ENCODE data around the gene SOX18.

SOX18 gene

GRCh38 chr20:64081624-64081964, 32.2 kb upstream of the SOX18 start:
- H3K9me3 ChIP-seq, result peaks cover 9% of the 10 kb centered on the region
- H3K4me1 ChIP-seq, result peaks cover 69% of the 10 kb centered on the region
- H4K20me1 ChIP-seq, result peaks cover 21% of the 10 kb centered on the region
- H3K36me3 ChIP-seq, result no peaks in the 10 kb centered on the region
- TF ChIP-seq Cebpa-rat (IDR thresholded peaks at IDR 0.05), result no peak
- no peak overlapping the region for H3K4me3 ChIP-seq
- H3K9ac ChIP-seq, result peak overlapping the region; percentile 55; the same call in 1 of the 2 replicates
- peak overlapping the region; percentile 44; the same call in 1 of the 2 replicates for H3K27ac ChIP-seq
- peak overlapping the region; percentile 99 for H3K4me2 ChIP-seq
- peaks cover 35% of the 10 kb centered on the region for H3K27me3 ChIP-seq

DNA sequence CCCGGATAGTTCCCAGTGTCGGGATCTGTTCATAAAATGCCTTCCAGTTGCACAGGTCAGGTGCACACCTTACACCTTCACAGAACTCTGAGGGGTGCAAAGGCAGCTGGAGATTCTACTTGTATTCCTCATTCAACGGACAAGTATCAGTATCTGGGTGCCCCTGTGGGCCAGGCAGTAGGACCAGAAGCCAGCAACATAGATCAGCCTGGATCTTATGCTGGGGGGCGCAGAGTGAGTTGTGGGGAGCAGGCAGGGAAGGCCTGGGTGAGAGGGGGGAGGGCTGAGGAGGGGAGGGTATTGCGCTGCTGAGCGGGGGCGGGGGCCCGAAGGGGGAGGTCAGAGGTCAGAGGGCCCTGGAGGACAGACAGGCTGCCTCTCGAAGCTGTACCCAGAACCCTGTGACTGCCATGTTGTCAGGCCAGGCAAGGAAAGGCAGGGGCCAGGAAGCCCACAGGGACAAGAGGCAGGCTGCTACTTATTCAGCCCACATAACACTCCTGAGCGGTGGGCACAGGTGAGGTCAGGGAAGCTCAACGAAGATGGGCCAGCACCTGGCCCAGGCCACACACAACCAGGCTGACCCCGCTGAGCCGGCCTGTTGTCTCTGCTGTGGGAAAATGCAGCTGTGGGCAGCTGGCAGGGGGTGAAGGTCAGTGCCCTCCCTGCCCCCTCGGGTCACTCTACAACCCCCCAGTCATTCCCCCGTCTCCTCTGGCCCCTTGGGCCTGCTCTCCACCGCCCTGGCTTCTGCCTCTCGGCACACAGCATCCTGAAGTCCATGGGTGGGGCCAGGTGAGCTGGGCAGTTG, 31.6 kb upstream of the SOX18 start:
- peak overlapping the region; percentile 99 for H3K4me2 ChIP-seq
- no peaks in the 10 kb centered on the region for H3K36me3 ChIP-seq
- peak overlapping the region; percentile 96 for H3K27ac ChIP-seq
- TF ChIP-seq Cebpa-rat (IDR thresholded peaks at IDR 0.05), result no peak
- H3K4me3 ChIP-seq, result peak overlapping the region; percentile 86
- H3K4me1 ChIP-seq, result peaks cover 75% of the 10 kb centered on the region
- peaks cover 32% of the 10 kb centered on the region for H3K27me3 ChIP-seq
- peaks cover 21% of the 10 kb centered on the region for H4K20me1 ChIP-seq
- H3K9ac ChIP-seq, result peak overlapping the region; percentile 73
- H3K9me3 ChIP-seq, result peaks cover 3% of the 10 kb centered on the region; the same call in 1 of the 2 replicates

DNA sequence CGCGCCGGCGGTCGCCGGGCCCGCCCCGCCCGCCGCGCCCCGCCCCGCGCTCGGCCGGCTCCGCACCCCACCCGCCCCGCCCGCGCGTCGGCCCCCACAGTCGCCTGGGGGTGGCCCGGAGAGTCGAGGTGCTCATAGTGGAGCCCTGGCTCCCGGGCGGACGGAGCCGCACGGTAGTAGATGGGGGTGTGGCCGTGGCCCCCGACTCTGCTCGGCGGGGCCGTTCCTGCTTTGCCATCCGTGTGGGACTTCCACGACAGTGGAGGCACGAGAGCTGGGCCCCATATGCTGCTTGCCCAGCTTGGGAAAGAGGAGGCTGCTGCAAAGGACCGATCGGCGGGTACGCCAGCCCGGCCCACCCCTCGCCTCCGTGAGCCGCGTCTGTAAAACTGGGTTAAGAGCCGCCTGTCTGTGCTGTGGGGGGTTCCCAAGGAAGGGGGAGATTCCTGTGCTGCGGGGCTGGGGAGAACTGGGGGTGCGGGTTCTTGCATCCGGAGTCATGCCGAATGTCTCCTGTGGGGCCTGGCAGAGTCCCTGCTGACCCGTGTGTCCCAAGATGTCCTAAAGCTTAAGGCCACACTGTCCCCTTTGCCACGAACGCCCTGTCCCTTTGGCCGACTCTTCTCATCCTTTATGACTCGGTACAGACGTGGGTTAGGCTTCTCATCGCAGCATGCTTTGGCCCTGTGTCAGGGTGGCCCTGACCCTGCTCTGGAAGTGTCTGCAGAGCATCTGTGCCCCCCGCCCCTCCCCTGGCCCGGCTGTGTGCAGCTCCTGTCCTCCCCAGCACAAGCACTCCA, 30.8 kb upstream of the SOX18 start, which contains the start of gene OPRL1:
Gene OPRL1, plus strand, starts transcription at position 70 of the 800 bp plus-strand sequence. CDS start 12,639 bp downstream, outside the sequence.
- peak within 1 kb of the TSS; percentile 96 for H3K27ac ChIP-seq
- peak within 1 kb of the TSS; percentile 92 for H3K9ac ChIP-seq

GRCh38 chr20:64079273-64080012, 30.0 kb upstream of the SOX18 start, which contains the start of gene RGS19:
Gene RGS19 (minus strand): TSS chr20:64079518. CDS start chr20:64076886, 2,632 bp downstream.
- peak within 1 kb of the TSS; percentile 96 for H3K27ac ChIP-seq
- no peaks in the 10 kb centered on the region for H3K9me3 ChIP-seq
- H4K20me1 ChIP-seq, result peaks cover 7% of the 10 kb centered on the region
- H3K36me3 ChIP-seq, result peaks cover 8% of the 10 kb centered on the region
- peaks cover 87% of the 10 kb centered on the region for H3K4me1 ChIP-seq
- TF ChIP-seq Cebpa-rat (IDR thresholded peaks at IDR 0.05), result no peak
- peak within 1 kb of the TSS; percentile 92 for H3K9ac ChIP-seq
- H3K4me3 ChIP-seq, result peak within 1 kb of the TSS; percentile 86
- H3K27me3 ChIP-seq, result peaks cover 16% of the 10 kb centered on the region
- H3K4me2 ChIP-seq, result peak within 1 kb of the TSS; percentile 99

More for the DNA sequence above, 30.8 kb upstream of the SOX18 start, which contains the start of gene OPRL1:
- no peaks in the 10 kb centered on the region for H3K9me3 ChIP-seq
- peaks cover 24% of the 10 kb centered on the region for H3K27me3 ChIP-seq
- TF ChIP-seq Cebpa-rat (IDR thresholded peaks at IDR 0.05), result no peak
- peaks cover 15% of the 10 kb centered on the region for H4K20me1 ChIP-seq
- peaks cover 83% of the 10 kb centered on the region for H3K4me1 ChIP-seq
- peak within 1 kb of the TSS; percentile 99 for H3K4me2 ChIP-seq
- H3K36me3 ChIP-seq, result 0 out of 2 replicates have a peak, but pooled peaks cover under 1% of the 10 kb centered on the region
- H3K4me3 ChIP-seq, result peak within 1 kb of the TSS; percentile 86

- TF ChIP-seq Cebpa-rat (IDR thresholded peaks at IDR 0.05), result no peak
- Histone ChIP-seq H3K4me3 (peak overlapping the region; percentile 86), H3K27ac (peak overlapping the region; percentile 96), H3K4me1 (peaks cover 87% of the 10 kb centered on the region), H3K4me2 (peak overlapping the region; percentile 99), H4K20me1 (peaks cover 7% of the 10 kb centered on the region), H3K36me3 (peaks cover 13% of the 10 kb centered on the region), H3K27me3 (peaks cover 10% of the 10 kb centered on the region), H3K9ac (peak overlapping the region; percentile 92), H3K9me3 (no peaks in the 10 kb centered on the region)
These were observed 29.5 kb upstream of the SOX18 start for GRCh38 chr20:64078934-64079272.

DNA sequence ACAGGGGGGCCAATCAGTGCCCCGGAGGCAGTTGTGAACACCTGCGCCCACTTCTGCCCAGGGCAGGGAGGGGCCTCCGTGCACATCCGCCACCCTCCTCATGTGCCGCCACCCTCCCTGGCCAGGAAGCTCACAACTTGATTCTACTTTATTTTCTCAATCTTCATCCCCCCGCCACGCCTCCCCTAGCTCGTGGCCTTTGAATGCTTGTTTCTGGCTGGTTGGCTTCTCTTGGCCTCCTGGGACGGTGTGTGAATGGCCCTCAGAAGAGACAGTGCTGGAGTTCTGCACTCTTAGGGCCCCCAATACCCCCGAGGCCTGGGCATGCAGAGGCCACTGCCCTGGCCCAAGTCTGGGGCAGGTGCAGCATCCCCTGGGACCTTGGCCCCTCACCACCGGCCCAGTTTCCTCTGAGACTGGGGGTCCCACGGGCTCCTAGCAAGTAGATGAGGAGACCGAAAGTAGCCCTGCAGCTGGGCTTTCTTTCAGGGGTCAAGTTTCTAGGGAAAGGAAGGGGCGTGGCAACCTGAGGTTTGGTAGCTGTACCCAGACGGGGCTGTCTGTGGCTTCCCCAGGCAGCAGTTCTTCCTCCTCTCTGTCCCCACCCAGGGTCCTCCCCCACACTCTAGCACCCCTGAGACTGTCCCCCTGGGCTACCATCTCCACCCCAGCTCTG, 28.6 kb upstream of the SOX18 start:
- peaks cover 13% of the 10 kb centered on the region; the same call in 1 of the 2 replicates for H4K20me1 ChIP-seq
- peak overlapping the region; percentile 92 for H3K9ac ChIP-seq
- peak overlapping the region; percentile 96 for H3K27ac ChIP-seq
- peaks cover 90% of the 10 kb centered on the region for H3K4me1 ChIP-seq
- H3K4me3 ChIP-seq, result peak overlapping the region; percentile 86
- peaks cover 21% of the 10 kb centered on the region for H3K36me3 ChIP-seq
- H3K27me3 ChIP-seq, result 0 out of 2 replicates have a peak, but pooled peaks cover 3% of the 10 kb centered on the region
- no peaks in the 10 kb centered on the region for H3K9me3 ChIP-seq
- no peak for TF ChIP-seq Cebpa-rat (IDR thresholded peaks at IDR 0.05)
- H3K4me2 ChIP-seq, result peak overlapping the region; percentile 99

DNA sequence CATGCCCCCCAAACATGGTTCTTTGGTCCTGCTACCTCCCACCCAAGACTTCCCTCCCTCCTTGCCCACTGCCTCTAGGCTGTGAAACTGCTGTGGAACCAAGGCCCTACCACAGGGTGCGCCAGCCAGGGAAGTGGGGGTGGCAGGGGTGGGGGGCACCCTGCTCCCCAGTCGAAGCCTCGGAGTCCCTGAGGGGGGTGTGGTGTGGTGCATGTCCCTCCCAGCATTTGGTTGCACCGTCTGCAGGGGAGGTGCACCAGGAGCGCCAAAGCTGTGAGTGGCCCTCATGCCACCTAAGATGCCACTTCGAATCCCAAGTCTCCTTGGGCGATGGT, 28.1 kb upstream of the SOX18 start:
- Histone ChIP-seq H3K4me3 (peak overlapping the region; percentile 86), H3K4me1 (peaks cover 90% of the 10 kb centered on the region), H3K4me2 (peak overlapping the region; percentile 99), H3K27ac (peak overlapping the region; percentile 96), H3K9ac (peak overlapping the region; percentile 92), H4K20me1 (peaks cover 17% of the 10 kb centered on the region; the same call in 1 of the 2 replicates), H3K9me3 (no peaks in the 10 kb centered on the region), H3K36me3 (peaks cover 21% of the 10 kb centered on the region), H3K27me3 (no peaks in the 10 kb centered on the region)
- no peak for TF ChIP-seq Cebpa-rat (IDR thresholded peaks at IDR 0.05)

DNA sequence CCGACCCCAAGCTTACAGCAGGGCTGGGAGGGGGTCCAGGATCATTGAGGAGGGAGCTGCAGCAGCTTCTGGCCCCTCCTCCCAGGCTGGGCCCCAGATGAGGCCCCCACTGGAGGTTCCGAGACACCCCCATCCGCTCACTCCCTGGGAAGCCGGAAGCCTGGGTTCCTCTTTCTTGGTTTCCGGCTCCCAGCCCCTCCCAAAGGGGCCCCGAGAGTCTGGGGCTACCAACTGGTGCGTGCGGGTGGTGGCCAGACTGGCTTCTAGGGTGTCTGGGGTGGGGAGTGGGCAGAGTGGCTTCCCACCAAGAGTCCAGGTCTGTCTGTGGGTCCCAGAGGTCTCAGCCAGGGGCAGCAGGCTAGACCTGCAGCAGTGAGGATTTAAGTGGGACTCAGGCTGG, 27.7 kb upstream of the SOX18 start:
- peaks cover 22% of the 10 kb centered on the region for H4K20me1 ChIP-seq
- peaks cover 21% of the 10 kb centered on the region for H3K36me3 ChIP-seq
- H3K4me3 ChIP-seq, result peak overlapping the region; percentile 86
- H3K4me2 ChIP-seq, result peak overlapping the region; percentile 99
- H3K27me3 ChIP-seq, result no peaks in the 10 kb centered on the region
- H3K27ac ChIP-seq, result peak overlapping the region; percentile 96
- no peak for TF ChIP-seq Cebpa-rat (IDR thresholded peaks at IDR 0.05)
- peak overlapping the region; percentile 92 for H3K9ac ChIP-seq
- H3K9me3 ChIP-seq, result no peaks in the 10 kb centered on the region
- H3K4me1 ChIP-seq, result peaks cover 90% of the 10 kb centered on the region

Measured in BLaER1 (cell line).